GM06990 (cell line): Measurements from ENCODE around the gene RSU1.

ENCODE experiments used
- DNase-seq: peaks from one replicate; pipeline ENCODE4 v3.0.0-alpha.2; 2011; ENCODE audit not compliant: insufficient read length; ENCODE audit errors: extremely low read depth
- H3K27me3 ChIP-seq: replicated peaks from 2 replicates; pipeline ENCODE4 v1.6.0; 2011; ENCODE audit warnings: low read length; ENCODE audit not compliant: control insufficient read depth, insufficient read depth
- H3K36me3 ChIP-seq: 2 replicates; pipeline ENCODE4 v1.5.1; 2011; ENCODE audit warnings: low read length; ENCODE audit not compliant: control insufficient read depth, insufficient read depth
- H3K4me3 ChIP-seq: replicated peaks from 2 replicates; pipeline ENCODE4 v1.5.1; 2011; ENCODE audit warnings: low read depth, mild to moderate bottlenecking, control low read depth, low read length
- CTCF ChIP-seq: IDR thresholded peaks from 2 replicates; pipeline ENCODE4 v1.5.1; 2011; ENCODE audit warnings: low read length, control low read depth, mild to moderate bottlenecking, inconsistent platforms; ENCODE audit not compliant: insufficient read depth, poor library complexity, severe bottlenecking

RSU1 gene

DNA sequence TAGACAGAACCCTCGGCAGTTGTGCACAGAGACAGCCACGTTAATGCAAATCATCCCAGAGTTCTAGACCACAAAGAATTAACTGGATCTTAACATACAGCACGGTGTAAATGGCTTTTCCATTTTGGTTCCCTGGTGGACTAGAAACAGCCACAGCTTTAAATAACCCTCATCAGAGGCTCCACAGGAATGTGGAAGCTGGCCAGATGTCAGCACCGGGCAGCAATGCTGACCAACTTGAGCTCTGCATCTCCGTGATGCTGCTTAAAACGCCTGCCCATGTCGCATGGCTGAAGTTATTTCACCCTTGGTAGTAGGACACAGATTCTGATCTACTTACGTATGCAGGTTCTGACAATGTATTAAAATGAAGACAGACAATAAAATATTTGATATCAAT lies 24.5 kb downstream of the RSU1 start:
- DNase-seq: no peak
- Histone ChIP-seq H3K4me3 (no peak overlapping the region), H3K36me3 (no peaks in the 10 kb centered on the region; the same call in none of the 2 replicates), H3K27me3 (no peaks in the 10 kb centered on the region)
- TF ChIP-seq CTCF: no peak

DNA sequence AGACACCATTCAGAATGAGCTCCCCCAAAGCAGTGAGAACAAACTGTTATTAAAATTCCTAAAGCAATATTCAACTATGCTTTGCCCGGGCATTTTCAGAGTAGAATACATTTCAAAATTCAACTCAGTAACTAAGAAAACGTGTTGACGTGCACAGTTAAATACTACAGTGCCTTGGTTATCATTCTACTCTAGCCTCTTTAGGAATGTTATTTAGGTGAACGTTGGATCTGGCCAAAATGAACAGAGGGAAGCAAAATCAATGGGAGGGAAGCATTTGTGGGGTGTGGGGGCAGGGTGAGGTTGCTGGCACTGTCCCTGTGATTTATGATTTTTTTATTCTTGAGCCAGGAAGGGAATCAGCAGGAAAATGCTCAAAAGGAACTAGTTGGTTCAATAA lies 27.5 kb downstream of the RSU1 start:
- TF ChIP-seq CTCF: no peak
- no peaks in the 10 kb centered on the region for H3K27me3 ChIP-seq
- no peaks in the 10 kb centered on the region; the same call in 1 of the 2 replicates for H3K36me3 ChIP-seq
- DNase-seq: no peak
- no peak overlapping the region for H3K4me3 ChIP-seq

DNA sequence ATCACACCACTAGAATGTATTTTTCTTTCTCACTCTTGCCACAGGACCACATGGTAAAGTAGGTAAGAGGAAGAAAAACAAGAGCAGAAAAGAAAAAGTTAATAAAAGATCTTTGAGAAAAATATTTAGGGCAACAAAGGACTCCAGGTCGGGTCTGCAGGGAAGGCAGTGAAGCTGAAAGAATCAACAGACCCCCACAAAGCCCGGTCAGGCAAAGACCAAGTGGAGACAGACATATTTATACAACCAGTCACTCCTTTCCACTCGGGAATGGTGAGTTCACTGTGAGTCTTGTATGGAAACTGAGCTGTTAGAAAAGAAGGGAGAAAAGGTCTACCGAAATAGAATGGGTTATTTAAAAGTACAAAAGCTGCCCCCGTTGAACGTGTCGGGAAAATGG lies 28.0 kb downstream of the RSU1 start:
- H3K27me3 ChIP-seq: no peaks in the 10 kb centered on the region
- DNase-seq: no peak
- TF ChIP-seq CTCF: no peak
- no peaks in the 10 kb centered on the region; the same call in 1 of the 2 replicates for H3K36me3 ChIP-seq
- H3K4me3 ChIP-seq: no peak overlapping the region

DNA sequence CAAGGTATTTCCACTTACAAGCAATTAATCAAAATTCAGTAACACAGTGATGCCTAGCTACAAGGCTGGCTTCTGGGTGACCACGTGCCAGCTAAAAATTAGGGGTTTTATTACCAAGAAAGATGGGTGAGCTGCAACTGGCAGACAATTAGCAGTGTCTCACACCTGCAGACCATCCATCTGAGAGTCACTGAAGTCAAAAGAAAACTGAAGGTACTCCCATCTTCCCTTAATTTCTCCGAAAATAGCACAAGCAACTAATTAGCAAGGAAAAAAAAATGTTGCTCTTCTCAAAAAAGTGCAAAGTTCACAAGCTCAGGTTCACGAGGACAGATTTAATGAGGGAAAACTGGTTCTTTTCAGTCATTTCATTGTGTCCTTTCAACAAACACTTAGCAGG lies 28.4 kb downstream of the RSU1 start:
- DNase-seq: no peak
- Histone ChIP-seq H3K4me3 (no peak overlapping the region), H3K27me3 (no peaks in the 10 kb centered on the region), H3K36me3 (no peaks in the 10 kb centered on the region; the same call in 1 of the 2 replicates)
- TF ChIP-seq CTCF: no peak

- no peak for DNase-seq
- H3K27me3 ChIP-seq: no peaks in the 10 kb centered on the region
- no peaks in the 10 kb centered on the region; the same call in 1 of the 2 replicates for H3K36me3 ChIP-seq
- TF ChIP-seq CTCF: no peak
- no peak overlapping the region; the same call in 1 of the 2 replicates for H3K4me3 ChIP-seq
Measured at GRCh38 chr10:16788125-16788524, 29.1 kb downstream of the RSU1 start.

- Histone ChIP-seq H3K4me3 (no peak overlapping the region), H3K27me3 (no peaks in the 10 kb centered on the region), H3K36me3 (no peaks in the 10 kb centered on the region; the same call in 1 of the 2 replicates)
- no peak for DNase-seq
- TF ChIP-seq CTCF: no peak
Measured at GRCh38 chr10:16787361-16787791, 29.8 kb downstream of the RSU1 start.
